GM19438 (cell line): ENCODE results near the gene UST.
"Not testable (repeated sequence)": the region's sequence is repeated elsewhere in the genome, so short reads cannot be mapped to it uniquely, and the experiment has no call there.

Source experiments
- ATAC-seq: cut with Tn5 transposase; IDR thresholded peaks from one replicate; pipeline ENCODE4 v1.9.1; 2021; ENCODE audit warnings: low read depth; ENCODE audit not compliant: unreplicated experiment

The UST gene

GRCh38 chr6:148829415-148830101 lies 82.7 kb downstream of the UST start:
- no peak for ATAC-seq

- ATAC-seq, result no peak
Observed at GRCh38 chr6:148830614-148831013, 83.8 kb downstream of the UST start.

GRCh38 chr6:148831064-148831463 lies 84.2 kb downstream of the UST start:
- ATAC-seq, result no peak

GRCh38 chr6:148831531-148831930 lies 84.7 kb downstream of the UST start:
- no peak for ATAC-seq

GRCh38 chr6:148835920-148836441 lies 89.2 kb downstream of the UST start:
- ATAC-seq, result no peak

- no peak for ATAC-seq
Observed at GRCh38 chr6:148836751-148837150, 89.9 kb downstream of the UST start.

- no peak for ATAC-seq
Observed at GRCh38 chr6:148837941-148838340, 91.1 kb downstream of the UST start.

- no peak for ATAC-seq
Observed at GRCh38 chr6:148839044-148839443, 92.2 kb downstream of the UST start.

- ATAC-seq, result no peak
Observed at GRCh38 chr6:148840256-148840655, 93.4 kb downstream of the UST start.

GRCh38 chr6:148842296-148843019 lies 95.6 kb downstream of the UST start:
- no peak for ATAC-seq

GRCh38 chr6:148845464-148845863 lies 98.6 kb downstream of the UST start:
- ATAC-seq, result no peak

- ATAC-seq, result no peak
Observed at GRCh38 chr6:148846778-148847761, 100.2 kb downstream of the UST start.

GRCh38 chr6:148848915-148849314 lies 102.1 kb downstream of the UST start:
- no peak for ATAC-seq

GRCh38 chr6:148849449-148849848 lies 102.6 kb downstream of the UST start:
- ATAC-seq, result not testable (repeated sequence)

GRCh38 chr6:148850964-148851363 lies 104.1 kb downstream of the UST start:
- ATAC-seq, result no peak

GRCh38 chr6:148851683-148852556 lies 105.1 kb downstream of the UST start:
- no peak for ATAC-seq

GRCh38 chr6:148852688-148853087 lies 105.9 kb downstream of the UST start:
- no peak for ATAC-seq

GRCh38 chr6:148853113-148853512 lies 106.3 kb downstream of the UST start:
- ATAC-seq, result not testable (repeated sequence)

- no peak for ATAC-seq
Observed at GRCh38 chr6:148854096-148854495, 107.3 kb downstream of the UST start.

- ATAC-seq, result no peak
Observed at GRCh38 chr6:148854992-148855391, 108.2 kb downstream of the UST start.
